Ascending aorta (tissue), 2 donors: ENCODE measurements around the gene NR4A3. TPM values are rescaled to one million over a fixed set of nuclear protein-coding genes. Genes with fewer than 3 reads are reported as not detected.

Experiments used
- DNase-seq, 2 donors: peaks; one replicate each; pipeline ENCODE4 v3.0.0-alpha.2; 2019; ENCODE audit warnings: low spot score in 2 of 2
- H3K27ac ChIP-seq, 2 donors: fragments of 200-600 bp; sonication (generic); one replicate each; pipeline ENCODE4 v1.5.1; 2016 to 2017; ENCODE audit warnings: mild to moderate bottlenecking in 1 of 2
- H3K27me3 ChIP-seq: fragments of 200-600 bp; sonication (generic); one replicate; pipeline ENCODE4 v1.5.1; 2017
- H3K36me3 ChIP-seq, 2 donors: fragments of 200-600 bp; sonication (generic); one replicate each; pipeline ENCODE4 v1.5.1; 2016
- H3K4me1 ChIP-seq, 2 donors: fragments of 200-600 bp; sonication (generic); one replicate each; pipeline ENCODE4 v1.5.1; 2016 to 2017; ENCODE audit warnings: mild to moderate bottlenecking in 1 of 2
- H3K4me3 ChIP-seq, 2 donors: fragments of 200-600 bp; sonication (generic); one replicate each; pipeline ENCODE4 v1.5.1; 2016 to 2017; ENCODE audit warnings: mild to moderate bottlenecking in 1 of 2
- H3K9me3 ChIP-seq, 2 donors: fragments of 200-600 bp; sonication (generic); one replicate each; pipeline ENCODE4 v1.5.1; 2016
- intact Hi-C: fragments of 100-400 bp; cut with DNase I; formaldehyde crosslinking; loops from one replicate; pipeline ENCODE4 v1.15.1; 2023
- total RNA-seq: library from RNA; depleted of rRNA; stranded (reverse); fragments of >200 nt; gene quantifications from one replicate; pipeline ENCODE4 v1.1.0, GENCODE V29; 2016
- TF ChIP-seq, protein P1 (sequence below), 3 experiments: fragments of 200-600 bp in 2 of 3; fragments of 450-650 bp in 1 of 3; sonication (generic) in 2 of 3; IDR thresholded peaks; one replicate each; pipeline ENCODE4 v1.5.1; 2016 to 2019; ENCODE audit warnings: antibody characterized with exemption in 3 of 3, mild to moderate bottlenecking in 1 of 3, moderate library complexity in 1 of 3

The NR4A3 gene
- total RNA-seq, 1 donor from 2014 or later: 21.3 TPM

DNA sequence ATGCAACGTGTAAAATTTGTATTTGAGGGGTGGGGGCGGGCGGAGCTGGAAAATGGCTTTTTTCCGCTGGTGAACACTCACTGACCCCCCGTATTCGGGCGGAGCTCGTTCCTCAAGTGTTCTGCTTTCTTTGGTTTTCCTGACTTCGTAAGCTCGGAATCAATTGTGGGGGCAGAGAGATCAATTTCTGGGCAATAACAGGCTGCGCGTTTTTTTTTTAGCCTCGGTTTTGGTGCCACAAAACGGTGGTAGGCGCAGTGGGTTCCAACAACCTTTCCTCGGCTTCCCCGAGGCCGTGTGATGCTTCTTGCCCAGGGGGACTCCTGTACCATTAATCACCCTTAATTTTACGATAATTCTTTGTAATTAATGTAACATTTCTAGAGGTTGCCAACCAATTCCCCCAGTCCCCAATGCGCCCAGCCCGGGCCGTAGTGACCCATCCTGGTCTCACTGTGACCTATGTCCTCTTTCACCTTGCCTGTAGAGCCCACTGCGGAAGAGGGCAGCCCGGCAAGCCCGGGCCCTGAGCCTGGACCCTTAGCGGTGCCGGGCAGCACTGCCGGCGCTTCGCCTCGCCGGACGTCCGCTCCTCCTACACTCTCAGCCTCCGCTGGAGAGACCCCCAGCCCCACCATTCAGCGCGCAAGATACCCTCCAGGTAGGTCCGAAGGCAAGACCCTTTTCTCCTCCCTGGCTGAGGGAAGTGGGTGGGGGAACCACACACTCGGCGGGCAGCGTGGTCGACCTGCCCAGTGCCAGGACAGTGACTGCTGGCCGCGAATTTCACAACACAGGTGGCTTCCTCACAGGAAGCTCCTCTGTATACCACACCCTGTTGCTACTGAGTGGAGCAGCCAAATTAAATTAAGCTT lies 3.7 kb downstream of the NR4A3 start:
- Histone ChIP-seq H3K27ac (no peak overlapping the region), H3K27me3 (no peaks in the 10 kb centered on the region), H3K4me3 (peak overlapping the region in 1 of 2 donors; percentile 82), H3K9me3 (no peaks in the 10 kb centered on the region), H3K4me1 (peaks cover 8 to 16% of the 10 kb centered on the region in 2 donors), H3K36me3 (no peaks in the 10 kb centered on the region)
- TF ChIP-seq, protein P1, sequence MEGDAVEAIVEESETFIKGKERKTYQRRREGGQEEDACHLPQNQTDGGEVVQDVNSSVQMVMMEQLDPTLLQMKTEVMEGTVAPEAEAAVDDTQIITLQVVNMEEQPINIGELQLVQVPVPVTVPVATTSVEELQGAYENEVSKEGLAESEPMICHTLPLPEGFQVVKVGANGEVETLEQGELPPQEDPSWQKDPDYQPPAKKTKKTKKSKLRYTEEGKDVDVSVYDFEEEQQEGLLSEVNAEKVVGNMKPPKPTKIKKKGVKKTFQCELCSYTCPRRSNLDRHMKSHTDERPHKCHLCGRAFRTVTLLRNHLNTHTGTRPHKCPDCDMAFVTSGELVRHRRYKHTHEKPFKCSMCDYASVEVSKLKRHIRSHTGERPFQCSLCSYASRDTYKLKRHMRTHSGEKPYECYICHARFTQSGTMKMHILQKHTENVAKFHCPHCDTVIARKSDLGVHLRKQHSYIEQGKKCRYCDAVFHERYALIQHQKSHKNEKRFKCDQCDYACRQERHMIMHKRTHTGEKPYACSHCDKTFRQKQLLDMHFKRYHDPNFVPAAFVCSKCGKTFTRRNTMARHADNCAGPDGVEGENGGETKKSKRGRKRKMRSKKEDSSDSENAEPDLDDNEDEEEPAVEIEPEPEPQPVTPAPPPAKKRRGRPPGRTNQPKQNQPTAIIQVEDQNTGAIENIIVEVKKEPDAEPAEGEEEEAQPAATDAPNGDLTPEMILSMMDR (IDR thresholded peaks at IDR 0.05): no peak
- DNase-seq: no peak
- intact Hi-C loops: no loop called here

DNA sequence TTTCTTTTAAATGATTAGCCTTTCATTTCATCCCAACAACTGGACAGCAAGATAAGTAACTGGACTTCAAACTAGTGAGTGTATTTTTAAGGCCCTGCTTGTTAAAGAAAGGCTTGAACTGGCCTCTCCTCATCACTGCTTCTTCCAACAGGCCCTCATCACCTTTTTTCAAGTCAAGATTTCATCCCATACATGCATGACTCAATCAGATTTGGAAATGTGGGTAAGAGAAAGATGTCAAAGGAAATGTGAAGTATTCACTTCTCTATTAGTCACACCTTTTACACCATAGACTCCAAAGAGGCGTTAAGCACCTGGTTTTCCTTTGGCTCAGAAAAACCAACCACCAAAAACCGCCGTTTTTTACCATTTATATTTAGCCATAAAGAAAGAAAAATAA lies 4.9 kb downstream of the NR4A3 start:
- Histone ChIP-seq H3K9me3 (no peaks in the 10 kb centered on the region), H3K4me1 (peaks cover 8 to 14% of the 10 kb centered on the region in 2 donors), H3K36me3 (no peaks in the 10 kb centered on the region), H3K27me3 (no peaks in the 10 kb centered on the region), H3K27ac (no peak overlapping the region), H3K4me3 (no peak overlapping the region)
- DNase-seq: no peak
- TF ChIP-seq, protein P1 (IDR thresholded peaks at IDR 0.05): no peak
- intact Hi-C loops: no loop called here

GRCh38 chr9:99827244-99827643 lies 5.6 kb downstream of the NR4A3 start:
- no peaks in the 10 kb centered on the region for H3K27me3 ChIP-seq
- H3K36me3 ChIP-seq: no peaks in the 10 kb centered on the region
- intact Hi-C loops: no loop called here
- peaks cover 8 to 14% of the 10 kb centered on the region in 2 donors for H3K4me1 ChIP-seq
- H3K27ac ChIP-seq: no peak overlapping the region
- no peak for DNase-seq
- TF ChIP-seq, protein P1 (IDR thresholded peaks at IDR 0.05): no peak
- H3K9me3 ChIP-seq: no peaks in the 10 kb centered on the region
- H3K4me3 ChIP-seq: no peak overlapping the region

DNA sequence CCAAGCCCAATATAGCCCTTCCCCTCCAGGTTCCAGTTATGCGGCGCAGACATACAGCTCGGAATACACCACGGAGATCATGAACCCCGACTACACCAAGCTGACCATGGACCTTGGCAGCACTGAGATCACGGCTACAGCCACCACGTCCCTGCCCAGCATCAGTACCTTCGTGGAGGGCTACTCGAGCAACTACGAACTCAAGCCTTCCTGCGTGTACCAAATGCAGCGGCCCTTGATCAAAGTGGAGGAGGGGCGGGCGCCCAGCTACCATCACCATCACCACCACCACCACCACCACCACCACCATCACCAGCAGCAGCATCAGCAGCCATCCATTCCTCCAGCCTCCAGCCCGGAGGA lies 6.3 kb downstream of the NR4A3 start:
- no peak for DNase-seq
- Histone ChIP-seq H3K27ac (no peak overlapping the region), H3K36me3 (no peaks in the 10 kb centered on the region), H3K4me1 (peaks cover 8 to 14% of the 10 kb centered on the region in 2 donors), H3K4me3 (no peak overlapping the region), H3K9me3 (no peaks in the 10 kb centered on the region), H3K27me3 (no peaks in the 10 kb centered on the region)
- TF ChIP-seq, protein P1 (IDR thresholded peaks at IDR 0.05): no peak
- intact Hi-C loops: no loop called here

GRCh38 chr9:99828417-99829176 lies 6.9 kb downstream of the NR4A3 start:
- intact Hi-C loops: no loop called here
- DNase-seq: no peak
- TF ChIP-seq, protein P1 (IDR thresholded peaks at IDR 0.05): no peak
- H3K36me3 ChIP-seq: peaks cover 0 to 2% of the 10 kb centered on the region in 2 donors
- no peak overlapping the region for H3K4me3 ChIP-seq
- H3K27me3 ChIP-seq: no peaks in the 10 kb centered on the region
- H3K9me3 ChIP-seq: no peaks in the 10 kb centered on the region
- peaks cover 8 to 13% of the 10 kb centered on the region in 2 donors for H3K4me1 ChIP-seq
- H3K27ac ChIP-seq: no peak overlapping the region
